Brain pericyte (primary cell): ENCODE measurements around the gene STK10.
A peak's percentile ranks its signal among the peaks of the same experiment; 100 is the strongest.

Source experiments
- DNase-seq: peaks from one replicate; pipeline ENCODE4 v3.0.0-alpha.2; 2012; ENCODE audit warnings: low read depth, low spot score

Gene STK10

GRCh38 chr5:172188893-172189692 lies 1.1 kb upstream of the STK10 start:
- peak; percentile 83 for DNase-seq

- no peak for DNase-seq
These were observed 649 bp downstream of the STK10 start for GRCh38 chr5:172187118-172188032.

- no peak for DNase-seq
These were observed 1.8 kb downstream of the STK10 start for GRCh38 chr5:172186114-172186695.

GRCh38 chr5:172185096-172185461 lies 2.9 kb downstream of the STK10 start:
- DNase-seq: no peak

- no peak for DNase-seq
These were observed 4.1 kb downstream of the STK10 start for GRCh38 chr5:172183881-172184280.

- no peak for DNase-seq
These were observed 5.7 kb downstream of the STK10 start for GRCh38 chr5:172182291-172182690.

GRCh38 chr5:172180936-172181335 lies 7.1 kb downstream of the STK10 start:
- no peak for DNase-seq

- DNase-seq: no peak
These were observed 8.7 kb downstream of the STK10 start for GRCh38 chr5:172178991-172179989.

- DNase-seq: no peak
These were observed 9.6 kb downstream of the STK10 start for GRCh38 chr5:172178301-172178987.

- no peak for DNase-seq
These were observed 10.8 kb downstream of the STK10 start for GRCh38 chr5:172177176-172177575.

- DNase-seq: no peak
These were observed 12.7 kb downstream of the STK10 start for GRCh38 chr5:172175263-172175719.

GRCh38 chr5:172173564-172174153 lies 14.4 kb downstream of the STK10 start:
- no peak for DNase-seq

- no peak for DNase-seq
These were observed 15.0 kb downstream of the STK10 start for GRCh38 chr5:172172912-172173563.

- no peak for DNase-seq
These were observed 16.9 kb downstream of the STK10 start for GRCh38 chr5:172171118-172171517.

GRCh38 chr5:172170251-172170701 lies 17.7 kb downstream of the STK10 start:
- DNase-seq: no peak

GRCh38 chr5:172169216-172169615 lies 18.8 kb downstream of the STK10 start:
- DNase-seq: no peak

- no peak for DNase-seq
These were observed 19.7 kb downstream of the STK10 start for GRCh38 chr5:172168311-172168710.

GRCh38 chr5:172167895-172168294 lies 20.1 kb downstream of the STK10 start:
- no peak for DNase-seq
